Left ventricle myocardium inferior (tissue), 1 donor: ENCODE data around the gene VGF. TPM values are rescaled to one million over a fixed set of nuclear protein-coding genes. Genes with fewer than 3 reads are reported as not detected.
A peak's percentile ranks its signal among the peaks of the same experiment; 100 is the strongest.

Experiments used
- DNase-seq: peaks from one replicate; pipeline ENCODE4 v3.0.0-alpha.2; 2020
- H3K27ac ChIP-seq: fragments of 200-600 bp; replicated peaks from 2 replicates; pipeline ENCODE4 v1.8.0; 2021
- H3K27me3 ChIP-seq: fragments of 200-600 bp; 2 replicates; pipeline ENCODE4 v1.8.0; 2021; ENCODE audit warnings: low read depth
- H3K36me3 ChIP-seq: fragments of 200-600 bp; 2 replicates; pipeline ENCODE4 v1.8.0; 2021
- H3K4me1 ChIP-seq: fragments of 200-600 bp; 2 replicates; pipeline ENCODE4 v1.8.0; 2021
- H3K4me3 ChIP-seq: fragments of 200-600 bp; 2 replicates; pipeline ENCODE4 v1.8.0; 2021; ENCODE audit warnings: mild to moderate bottlenecking, moderate library complexity
- H3K9me3 ChIP-seq: fragments of 200-600 bp; replicated peaks from 2 replicates; pipeline ENCODE4 v1.8.0; 2021
- CTCF ChIP-seq: fragments of 200-600 bp; IDR thresholded peaks from 2 replicates; pipeline ENCODE4 v1.8.0; 2021; ENCODE audit warnings: antibody characterized with exemption, mild to moderate bottlenecking, borderline replicate concordance
- intact Hi-C: fragments of 100-400 bp; cut with micrococcal nuclease; formaldehyde crosslinking; loops from one replicate; pipeline ENCODE4 v1.11.0; 2022
- total RNA-seq: library from RNA; stranded (reverse); fragmentation: NEBNext Ultra II Directional; extraction: Animal tissue kit (Norgen Biotek cat#: 25700); gene quantifications from one replicate; pipeline ENCODE4 v1.2.1, GENCODE V29; 2021
- donor health status: DM: no; HTN: yes; CAD: no; lungs with severe emphysema.

The VGF gene
- total RNA-seq, 1 donor from 2014 or later, result not detected

DNA sequence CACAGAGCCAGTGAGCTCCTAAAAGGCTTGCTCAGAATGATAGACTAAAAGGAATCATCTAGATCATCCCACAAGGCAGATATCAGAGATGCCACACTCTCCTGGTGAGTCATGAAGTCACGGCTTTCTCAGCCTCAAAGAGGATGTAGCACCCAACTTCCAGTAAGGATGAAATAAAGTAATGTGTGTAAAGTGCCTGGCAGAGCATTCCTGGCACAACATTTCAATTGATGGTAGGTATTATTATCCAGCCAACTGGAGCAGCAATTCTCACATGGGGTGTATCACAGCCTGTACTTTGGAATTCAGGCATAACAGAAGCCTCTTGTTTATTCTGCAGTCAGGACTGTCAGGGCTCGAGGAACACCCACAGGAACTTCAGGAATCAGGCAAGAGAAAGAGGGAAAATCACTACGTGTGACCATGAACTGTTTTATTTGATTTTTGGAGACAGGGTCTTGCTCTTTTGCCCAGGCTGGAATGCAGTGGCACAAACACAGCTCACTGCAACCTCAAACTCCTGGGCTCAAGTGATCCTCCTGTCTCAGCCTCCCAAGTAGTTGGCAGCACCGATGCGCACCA lies 20.0 kb upstream of the VGF start:
- no peak for TF ChIP-seq CTCF
- no peak overlapping the region for H3K27ac ChIP-seq
- H3K9me3 ChIP-seq, result no peaks in the 10 kb centered on the region
- H3K27me3 ChIP-seq, result peaks cover 84% of the 10 kb centered on the region
- DNase-seq, result no peak
- intact Hi-C loops, result no loop called here
- peaks cover under 1% of the 10 kb centered on the region for H3K4me1 ChIP-seq
- no peaks in the 10 kb centered on the region for H3K36me3 ChIP-seq
- H3K4me3 ChIP-seq, result no peak overlapping the region

GRCh38 chr7:101180130-101180755 lies 14.9 kb upstream of the VGF start, which contains the start of gene NAT16:
Gene NAT16, minus strand, starts transcription at chr7:101180293. Its CDS starts 5,486 bp downstream, at chr7:101174807.
- Histone ChIP-seq H3K4me1 (peaks cover 16% of the 10 kb centered on the region), H3K27ac (no peak within 1 kb of the TSS), H3K36me3 (no peaks in the 10 kb centered on the region), H3K4me3 (peak within 1 kb of the TSS; percentile 14), H3K27me3 (peaks cover 100% of the 10 kb centered on the region), H3K9me3 (no peaks in the 10 kb centered on the region)
- no peak for DNase-seq
- intact Hi-C loops, result no loop called here
- no peak for TF ChIP-seq CTCF

- Histone ChIP-seq H3K4me3 (peak overlapping the region; percentile 9), H3K27me3 (peaks cover 100% of the 10 kb centered on the region), H3K27ac (no peak overlapping the region), H3K9me3 (no peaks in the 10 kb centered on the region), H3K36me3 (no peaks in the 10 kb centered on the region), H3K4me1 (peaks cover 16% of the 10 kb centered on the region)
- intact Hi-C loops, result no loop called here
- no peak for DNase-seq
- TF ChIP-seq CTCF, result no peak
Measured at GRCh38 chr7:101179713-101180112, 14.3 kb upstream of the VGF start.

- TF ChIP-seq CTCF, result no peak
- Histone ChIP-seq H3K27me3 (peaks cover 100% of the 10 kb centered on the region), H3K4me1 (peaks cover 18% of the 10 kb centered on the region), H3K4me3 (peak overlapping the region; percentile 14), H3K27ac (no peak overlapping the region), H3K36me3 (no peaks in the 10 kb centered on the region), H3K9me3 (no peaks in the 10 kb centered on the region)
- DNase-seq, result no peak
- intact Hi-C loops, result no loop called here
Measured at GRCh38 chr7:101179117-101179516, 13.7 kb upstream of the VGF start.

DNA sequence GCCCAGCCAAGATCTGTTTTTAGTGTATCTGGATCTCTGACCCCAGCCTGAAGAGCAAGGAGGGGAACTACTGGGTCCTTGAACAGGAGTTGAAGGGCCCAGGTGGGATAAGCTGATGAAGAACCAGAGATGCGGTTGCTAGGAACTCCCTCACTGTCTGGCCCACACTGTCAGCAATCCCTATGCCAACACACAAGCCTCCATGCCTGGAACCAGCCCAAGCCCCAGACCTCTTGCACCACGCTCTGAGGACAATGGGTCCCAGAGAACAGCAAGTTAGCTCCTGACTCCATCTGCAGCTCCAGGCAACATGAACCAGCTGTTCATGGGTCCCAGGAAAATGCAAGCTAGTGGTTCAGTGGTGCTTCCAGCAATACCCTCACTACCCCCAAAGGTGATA lies 12.3 kb upstream of the VGF start:
- Histone ChIP-seq H3K27ac (no peak overlapping the region), H3K4me1 (peaks cover 33% of the 10 kb centered on the region), H3K9me3 (no peaks in the 10 kb centered on the region), H3K36me3 (no peaks in the 10 kb centered on the region), H3K27me3 (peaks cover 100% of the 10 kb centered on the region), H3K4me3 (no peak overlapping the region)
- no peak for TF ChIP-seq CTCF
- intact Hi-C loops, result no loop called here
- no peak for DNase-seq
